NCI-H82 treated with DMSO at 0.1 percent for 48 hours (cell line): Measurements from ENCODE around the gene CD8B.

Experiments
- DNase-seq: peaks from one replicate; lab custom pipeline; 2025; ENCODE audit not compliant: unreplicated experiment; lab: John Stamatoyannopoulos, UW

Gene CD8B

DNA sequence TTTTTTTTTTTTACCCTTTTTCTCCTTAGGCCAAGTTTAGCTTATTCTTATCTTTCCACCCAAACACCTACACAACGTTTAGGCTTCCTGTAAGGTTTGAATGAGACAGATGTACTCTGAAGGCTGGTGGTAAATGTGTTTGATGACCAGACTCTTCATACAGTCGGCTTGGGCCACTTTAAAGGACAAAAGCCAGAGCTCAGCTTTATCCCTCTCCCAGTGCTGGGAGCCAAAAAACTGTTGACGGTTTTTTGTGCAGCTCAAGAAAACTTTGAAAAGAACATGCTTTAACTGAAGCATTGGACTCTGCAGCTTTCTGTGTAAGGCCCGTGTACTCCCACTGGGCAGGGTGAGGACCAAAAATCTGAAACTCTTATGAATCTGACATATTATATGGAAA lies 86.3 kb downstream of the CD8B start:
- no peak for DNase-seq

DNA sequence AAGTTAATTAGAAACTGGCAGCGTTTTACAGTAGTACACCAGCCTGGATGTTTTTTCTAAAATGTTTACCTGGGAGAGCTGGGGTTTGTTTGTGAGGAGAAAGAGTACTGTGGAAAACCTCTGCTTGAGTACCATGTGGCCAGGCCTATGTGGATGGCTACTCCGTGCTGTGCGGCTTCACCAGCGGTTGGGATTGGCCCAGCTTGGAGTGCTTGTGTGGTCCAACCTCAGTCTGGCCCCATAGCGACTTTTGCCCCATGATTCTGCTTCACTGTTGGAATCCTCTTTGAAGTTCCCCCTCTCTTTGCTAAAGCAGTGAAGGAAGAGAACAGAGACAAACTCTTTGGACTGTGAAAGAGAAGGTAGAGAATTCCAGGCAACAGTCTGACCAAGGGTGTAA lies 86.8 kb downstream of the CD8B start:
- no peak for DNase-seq

DNA sequence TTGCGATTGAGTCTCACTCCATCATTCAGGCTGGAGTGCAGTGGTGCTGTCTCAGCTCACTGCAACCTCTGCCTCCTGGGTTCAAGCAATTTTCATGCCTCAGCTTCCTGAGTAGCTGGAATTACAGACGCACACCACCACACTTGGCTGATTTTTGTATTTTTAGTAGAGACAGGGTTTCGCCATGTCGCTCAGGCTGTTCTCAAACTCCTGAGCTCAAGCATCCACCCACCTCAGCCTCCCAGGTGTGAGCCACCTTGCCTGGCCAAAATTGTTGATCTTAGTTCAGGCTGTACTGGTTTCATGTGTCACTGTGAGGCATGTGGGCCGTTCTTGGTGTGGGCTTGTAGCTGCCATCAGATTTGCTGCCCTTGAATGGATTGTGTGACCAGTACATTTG lies 89.1 kb downstream of the CD8B start:
- DNase-seq, result no peak

DNA sequence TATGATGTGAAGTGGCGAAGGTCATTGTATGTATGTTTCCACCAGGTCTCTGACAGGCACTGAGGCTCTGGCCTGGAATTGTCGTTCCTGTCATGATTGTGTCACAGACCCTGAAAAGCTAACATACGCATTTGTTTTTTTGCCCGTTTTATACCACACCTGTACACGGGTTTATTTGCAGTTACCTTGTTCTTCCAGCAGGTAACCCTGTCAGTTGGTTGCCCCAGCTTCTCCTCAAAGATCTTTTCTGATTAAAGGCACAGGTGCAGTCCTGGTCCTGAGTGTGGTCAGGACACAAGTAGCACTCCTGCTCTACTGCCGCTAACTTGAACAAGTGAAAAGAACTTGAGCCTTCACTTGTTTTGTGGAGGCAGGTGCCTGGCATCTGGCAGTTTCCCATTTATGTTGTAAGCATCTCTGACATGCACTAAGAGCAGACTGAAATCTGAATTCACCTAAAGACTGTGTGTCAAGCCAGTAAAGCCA lies 90.8 kb downstream of the CD8B start:
- no peak for DNase-seq

DNA sequence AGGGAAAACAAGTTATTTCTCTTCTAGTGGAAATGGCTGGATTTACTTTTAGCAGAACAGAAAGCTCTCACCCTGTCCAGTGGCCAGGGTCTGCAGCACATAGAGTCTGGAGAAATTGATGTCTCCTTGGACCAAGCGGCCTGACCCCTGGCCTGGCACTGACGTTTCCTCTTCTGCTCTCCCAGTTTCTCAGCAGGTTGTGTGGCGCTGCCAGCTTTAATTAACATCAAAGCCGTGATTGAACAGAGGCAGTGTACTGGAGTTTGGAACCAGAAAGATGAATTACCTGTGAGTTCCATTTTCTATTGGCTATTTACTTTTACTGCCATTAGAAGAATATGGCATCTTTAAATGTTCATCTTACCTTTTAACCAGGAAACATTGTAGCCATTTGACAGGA lies 91.8 kb downstream of the CD8B start:
- DNase-seq, result no peak

DNA sequence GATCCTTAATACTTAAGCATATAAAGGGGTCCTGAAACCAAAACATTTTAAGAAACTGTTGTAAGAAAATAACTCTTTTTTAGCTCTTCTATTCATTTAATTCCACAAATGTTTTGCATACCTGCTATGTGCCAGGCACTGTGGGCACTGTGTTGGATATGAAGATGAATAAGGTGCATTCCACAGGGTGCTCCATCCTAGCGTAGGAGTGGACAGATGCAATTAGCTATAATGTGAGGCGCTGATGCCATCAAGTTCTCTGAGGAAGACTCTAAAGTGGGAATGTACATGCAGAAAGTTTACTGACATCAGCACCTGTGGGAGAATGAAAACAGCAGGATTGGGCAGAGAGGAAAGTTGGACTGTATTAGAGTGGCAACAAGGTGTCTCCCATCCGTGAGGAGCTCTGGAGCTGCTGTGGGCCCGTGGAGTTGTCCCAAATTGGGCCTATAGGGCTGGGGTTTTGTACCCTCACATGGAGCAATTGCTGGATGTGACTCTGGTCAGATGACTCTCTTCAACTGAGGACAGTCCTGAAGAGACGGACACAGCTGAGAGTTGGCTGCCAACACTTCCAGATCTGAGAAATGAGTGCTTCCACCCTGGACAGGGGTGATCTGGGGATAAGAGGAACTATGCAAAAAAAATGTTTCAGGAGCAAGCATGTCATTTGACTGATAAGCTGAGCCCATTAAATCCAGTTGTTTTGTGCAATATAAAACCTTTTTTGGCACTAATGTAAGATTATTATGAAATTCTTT lies 93.3 kb downstream of the CD8B start:
- DNase-seq, result no peak
